NCI-H2196 treated with DMSO at 0.1 percent for 48 hours (cell line): Measurements from ENCODE around the gene GP1BA.

Experiments used
- DNase-seq: peaks from one replicate; lab custom pipeline; 2025; ENCODE audit not compliant: unreplicated experiment; lab: John Stamatoyannopoulos, UW

The GP1BA gene

GRCh38 chr17:4931963-4932362 is at the start of gene GP1BA:
Gene GP1BA, plus strand, starts transcription at chr17:4932277. Its CDS starts 328 bp downstream, at chr17:4932605.
- no peak for DNase-seq

GRCh38 chr17:4884489-4884888 is 47.6 kb upstream of the GP1BA start:
- no peak for DNase-seq

GRCh38 chr17:4886830-4887229 is 45.2 kb upstream of the GP1BA start:
- DNase-seq: no peak

GRCh38 chr17:4887581-4887980 is 44.5 kb upstream of the GP1BA start:
- DNase-seq: no peak

- DNase-seq: no peak
These were observed 40.4 kb upstream of the GP1BA start for GRCh38 chr17:4891411-4892410.

- no peak for DNase-seq
These were observed 39.4 kb upstream of the GP1BA start for GRCh38 chr17:4892499-4893221.

- no peak for DNase-seq
These were observed 38.8 kb upstream of the GP1BA start for GRCh38 chr17:4893272-4893671.

GRCh38 chr17:4893721-4894560 is 38.1 kb upstream of the GP1BA start:
- DNase-seq: no peak

GRCh38 chr17:4895121-4895520 is 37.0 kb upstream of the GP1BA start:
- DNase-seq: no peak

- no peak for DNase-seq
These were observed 36.3 kb upstream of the GP1BA start for GRCh38 chr17:4895657-4896331.

GRCh38 chr17:4896332-4897197 is 35.5 kb upstream of the GP1BA start:
- no peak for DNase-seq

- DNase-seq: no peak
These were observed 34.8 kb upstream of the GP1BA start for GRCh38 chr17:4897198-4897687.

GRCh38 chr17:4897785-4898184 is 34.3 kb upstream of the GP1BA start:
- no peak for DNase-seq

- DNase-seq: no peak
These were observed 33.7 kb upstream of the GP1BA start for GRCh38 chr17:4898351-4898750.

GRCh38 chr17:4898927-4899326 is 33.1 kb upstream of the GP1BA start:
- no peak for DNase-seq

- DNase-seq: peak; percentile 17
These were observed 32.5 kb upstream of the GP1BA start, which contains the start of gene C17orf107 for GRCh38 chr17:4899341-4900230. Gene C17orf107, plus strand, starts transcription at chr17:4899536. Its CDS starts 227 bp downstream, at chr17:4899763.

GRCh38 chr17:4900231-4901107 is 31.6 kb upstream of the GP1BA start:
- DNase-seq: no peak
